H9 (cell line): ENCODE results near the gene ACACA. TPM values are rescaled to one million over a fixed set of nuclear protein-coding genes. Genes with fewer than 3 reads are reported as not detected.

ENCODE experiments used
- DNase-seq: peaks from one replicate; pipeline ENCODE4 v3.0.0-alpha.2; 2017
- H2AFZ ChIP-seq: one replicate; pipeline ENCODE4 v1.6.1; 2013; ENCODE audit warnings: mild to moderate bottlenecking, low read length, control low read depth, moderate library complexity
- H2AK5ac ChIP-seq: 2 replicates; pipeline ENCODE4 v1.6.1; 2013; ENCODE audit warnings: low read length, control low read depth, mixed read lengths; ENCODE audit not compliant: insufficient read length
- H2BK120ac ChIP-seq: one replicate; pipeline ENCODE4 v1.6.1; 2013; ENCODE audit warnings: low read depth, mild to moderate bottlenecking, low read length, control low read depth, inconsistent platforms; ENCODE audit not compliant: poor library complexity, severe bottlenecking
- H2BK12ac ChIP-seq: 2 replicates; pipeline ENCODE4 v1.6.1; 2013; ENCODE audit warnings: low read length, control low read depth, mixed read lengths, low read depth; ENCODE audit not compliant: insufficient read length
- H2BK15ac ChIP-seq: 2 replicates; pipeline ENCODE4 v1.6.1; 2013; ENCODE audit warnings: low read depth, low read length, control low read depth
- H2BK20ac ChIP-seq: one replicate; pipeline ENCODE4 v1.6.1; 2013; ENCODE audit warnings: low read depth, mild to moderate bottlenecking, low read length, control low read depth, inconsistent platforms; ENCODE audit not compliant: poor library complexity, severe bottlenecking
- H2BK5ac ChIP-seq: 2 replicates; pipeline ENCODE4 v1.6.1; 2013; ENCODE audit warnings: low read length, control low read depth, mixed read lengths; ENCODE audit not compliant: insufficient read length
- H3K14ac ChIP-seq: 2 replicates; pipeline ENCODE4 v1.6.1; 2013; ENCODE audit warnings: low read length, control low read depth; ENCODE audit not compliant: insufficient read depth
- H3K18ac ChIP-seq: 2 replicates; pipeline ENCODE4 v1.6.1; 2013; ENCODE audit warnings: low read depth, mild to moderate bottlenecking, mixed read lengths, low read length, control low read depth; ENCODE audit not compliant: insufficient read length
- H3K23ac ChIP-seq: 2 replicates; pipeline ENCODE4 v1.6.1; 2013; ENCODE audit warnings: low read length, control low read depth, mixed read lengths, low read depth; ENCODE audit not compliant: insufficient read length
- H3K23me2 ChIP-seq: 2 replicates; pipeline ENCODE4 v1.6.1; 2013; ENCODE audit warnings: low read depth, mild to moderate bottlenecking, mixed read lengths, low read length, control low read depth; ENCODE audit not compliant: insufficient read length, poor library complexity, severe bottlenecking
- H3K27ac ChIP-seq: 2 replicates; pipeline ENCODE4 v1.5.1; 2013; ENCODE audit warnings: low read length, control low read depth, mixed read lengths, low read depth; ENCODE audit not compliant: insufficient read length
- H3K27me3 ChIP-seq: 2 replicates; pipeline ENCODE4 v1.6.1; 2013; ENCODE audit warnings: low read length, control low read depth, inconsistent platforms; ENCODE audit not compliant: insufficient read depth
- H3K4ac ChIP-seq: 2 replicates; pipeline ENCODE4 v1.6.1; 2013; ENCODE audit warnings: low read depth, mild to moderate bottlenecking, control low read depth, inconsistent platforms, low read length, moderate library complexity
- H3K4me1 ChIP-seq: 2 replicates; pipeline ENCODE4 v1.6.1; 2013; ENCODE audit warnings: low read length, control low read depth, inconsistent platforms; ENCODE audit not compliant: insufficient read depth
- H3K4me2 ChIP-seq: 2 replicates; pipeline ENCODE4 v1.6.1; 2013; ENCODE audit warnings: low read length, control low read depth, mixed read lengths; ENCODE audit not compliant: insufficient read length, insufficient read depth
- H3K56ac ChIP-seq: 2 replicates; pipeline ENCODE4 v1.6.1; 2013; ENCODE audit warnings: low read depth, mild to moderate bottlenecking, mixed read lengths, low read length, control low read depth; ENCODE audit not compliant: insufficient read length
- H3K79me1 ChIP-seq: 2 replicates; pipeline ENCODE4 v1.6.1; 2013; ENCODE audit warnings: low read depth, mild to moderate bottlenecking, moderate library complexity, low read length, control low read depth, inconsistent platforms; ENCODE audit not compliant: insufficient read depth, poor library complexity, severe bottlenecking
- H3K79me2 ChIP-seq: 2 replicates; pipeline ENCODE4 v1.6.1; 2013; ENCODE audit warnings: low read length, control low read depth, inconsistent platforms; ENCODE audit not compliant: insufficient read depth
- H3K9ac ChIP-seq: 2 replicates; pipeline ENCODE4 v1.6.1; 2013; ENCODE audit warnings: low read length, control low read depth, mixed read lengths; ENCODE audit not compliant: insufficient read length; ENCODE audit errors: extremely low read depth
- H3K9me3 ChIP-seq: one replicate; pipeline ENCODE4 v1.6.1; 2013; ENCODE audit warnings: low read depth, low read length, inconsistent platforms; ENCODE audit not compliant: control insufficient read depth
- H3T11ph ChIP-seq: one replicate; pipeline ENCODE4 v1.6.1; 2013; ENCODE audit warnings: mild to moderate bottlenecking, low read length, control low read depth, inconsistent platforms
- H4K20me1 ChIP-seq: one replicate; pipeline ENCODE4 v1.6.1; 2013; ENCODE audit not compliant: control insufficient read depth, insufficient read length, insufficient read depth
- H4K5ac ChIP-seq: 2 replicates; pipeline ENCODE4 v1.6.1; 2013; ENCODE audit warnings: low read depth, mild to moderate bottlenecking, mixed read lengths, low read length, control low read depth; ENCODE audit not compliant: insufficient read length
- H4K8ac ChIP-seq: replicated peaks from 2 replicates; pipeline ENCODE4 v1.6.1; 2013; ENCODE audit warnings: low read length, control low read depth, mixed read lengths, low read depth; ENCODE audit not compliant: insufficient read length
- H4K91ac ChIP-seq: 2 replicates; pipeline ENCODE4 v1.6.1; 2013; ENCODE audit warnings: low read depth, mild to moderate bottlenecking, moderate library complexity, mixed read lengths, low read length, control low read depth; ENCODE audit not compliant: insufficient read length
- H3K27ac Mint-ChIP-seq, 3 experiments: 2 replicates in 2 of 3; 3 replicates in 1 of 3; pipeline ENCODE4 v1.8.0; 2020 to 2021; ENCODE audit warnings: mixed read lengths in 3 of 3, mild to moderate bottlenecking in 1 of 3, moderate library complexity in 1 of 3
- H3K27me3 Mint-ChIP-seq: 2 replicates; pipeline ENCODE4 v1.8.0; 2021; ENCODE audit warnings: low read depth, mild to moderate bottlenecking, moderate library complexity, mixed read lengths
- H3K36me3 Mint-ChIP-seq, 3 experiments: 2 replicates in 2 of 3; 3 replicates in 1 of 3; pipeline ENCODE4 v1.8.0; 2020 to 2021; ENCODE audit warnings: low read depth in 3 of 3, mixed read lengths in 3 of 3; ENCODE audit not compliant: insufficient read depth in 1 of 3
- H3K4me1 Mint-ChIP-seq, 2 experiments: 2 replicates each; pipeline ENCODE4 v1.8.0; 2020; ENCODE audit warnings: mixed read lengths in 2 of 2
- H3K4me3 Mint-ChIP-seq, 2 experiments: 2 replicates in 1 of 2; 3 replicates in 1 of 2; pipeline ENCODE4 v1.8.0; 2020 to 2021; ENCODE audit warnings: mild to moderate bottlenecking in 2 of 2, mixed read lengths in 2 of 2, moderate library complexity in 1 of 2
- H3K9me3 Mint-ChIP-seq, 2 experiments: 2 replicates in 1 of 2; 3 replicates in 1 of 2; pipeline ENCODE4 v1.8.0; 2020; ENCODE audit warnings: mild to moderate bottlenecking in 2 of 2, mixed read lengths in 2 of 2, moderate library complexity in 1 of 2
- WGBS: extraction: QIAGEN DNeasy Blood & Tissue Kit; methylation state at CpG from one replicate; pipeline ENCODE4 v1.1.7; 2013; ENCODE audit warnings: missing lambda C conversion rate, low lambda C conversion rate, mixed read lengths; ENCODE audit not compliant: insufficient read length; ENCODE audit errors: extremely low coverage; 5-methylcytosine and 5-hydroxymethylcytosine counted together
- total RNA-seq: library from RNA; stranded (reverse); gene quantifications from 2 replicates; pipeline ENCODE4 v1.2.1, GENCODE V29; 2021
- TF ChIP-seq, protein P1 (sequence below): fragments of 200-600 bp; sonication (generic); conservative IDR thresholded peaks from 3 replicates; pipeline ENCODE4 v1.8.0; 2021; ENCODE audit warnings: antibody characterized with exemption, mild to moderate bottlenecking

The ACACA gene
- total RNA-seq, 1 experiment from 2014 or later, result 135 TPM

DNA sequence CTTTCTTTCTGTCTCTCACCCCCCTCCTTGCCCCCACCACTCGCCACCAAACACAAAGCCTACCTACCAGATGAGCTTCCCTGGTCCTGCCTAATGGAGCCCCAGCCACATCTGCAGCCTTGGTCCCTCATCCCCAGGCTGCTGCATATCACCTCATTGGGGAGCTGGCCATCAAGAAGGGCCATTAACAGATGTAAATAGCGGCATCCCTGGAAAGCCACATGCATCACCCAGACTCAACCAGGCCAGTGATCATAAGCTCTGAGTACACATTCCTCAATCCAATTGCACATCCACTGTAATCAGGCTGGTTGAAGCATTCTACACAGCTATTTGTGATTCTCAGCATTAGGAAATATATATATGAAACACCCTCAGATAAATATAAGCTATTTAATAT is 242.6 kb downstream of the ACACA start:
- H3K4me1 Mint-ChIP-seq, result peaks cover 34 to 36% of the 10 kb centered on the region in 2 experiments
- no peaks in the 10 kb centered on the region for H3K27me3 Mint-ChIP-seq
- H3K9me3 Mint-ChIP-seq, result no peaks in the 10 kb centered on the region
- Histone ChIP-seq H3K4me1 (peaks cover 2% of the 10 kb centered on the region), H3K14ac (no peak overlapping the region), H3K79me1 (no peaks in the 10 kb centered on the region), H3K56ac (no peak overlapping the region), H2BK5ac (no peak overlapping the region), H3K27ac (no peak overlapping the region), H3K18ac (no peak overlapping the region), H4K20me1 (no peaks in the 10 kb centered on the region), H2AK5ac (no peak overlapping the region), H3K79me2 (no peaks in the 10 kb centered on the region), H3K23me2 (no peaks in the 10 kb centered on the region), H2BK20ac (no peak overlapping the region), H2AFZ (no peak overlapping the region), H3K27me3 (no peaks in the 10 kb centered on the region), H4K8ac (no peak overlapping the region), H3K4ac (no peak overlapping the region), H2BK15ac (no peak overlapping the region), H3T11ph (no peak overlapping the region), H3K4me2 (no peak overlapping the region), H4K5ac (no peak overlapping the region), H3K23ac (no peak overlapping the region), H2BK12ac (no peak overlapping the region), H2BK120ac (no peak overlapping the region), H4K91ac (no peak overlapping the region), H3K9me3 (no peaks in the 10 kb centered on the region), H3K9ac (no peak overlapping the region)
- peaks cover 17 to 36% (median 26%) of the 10 kb centered on the region in 3 experiments for H3K36me3 Mint-ChIP-seq
- TF ChIP-seq, protein P1, sequence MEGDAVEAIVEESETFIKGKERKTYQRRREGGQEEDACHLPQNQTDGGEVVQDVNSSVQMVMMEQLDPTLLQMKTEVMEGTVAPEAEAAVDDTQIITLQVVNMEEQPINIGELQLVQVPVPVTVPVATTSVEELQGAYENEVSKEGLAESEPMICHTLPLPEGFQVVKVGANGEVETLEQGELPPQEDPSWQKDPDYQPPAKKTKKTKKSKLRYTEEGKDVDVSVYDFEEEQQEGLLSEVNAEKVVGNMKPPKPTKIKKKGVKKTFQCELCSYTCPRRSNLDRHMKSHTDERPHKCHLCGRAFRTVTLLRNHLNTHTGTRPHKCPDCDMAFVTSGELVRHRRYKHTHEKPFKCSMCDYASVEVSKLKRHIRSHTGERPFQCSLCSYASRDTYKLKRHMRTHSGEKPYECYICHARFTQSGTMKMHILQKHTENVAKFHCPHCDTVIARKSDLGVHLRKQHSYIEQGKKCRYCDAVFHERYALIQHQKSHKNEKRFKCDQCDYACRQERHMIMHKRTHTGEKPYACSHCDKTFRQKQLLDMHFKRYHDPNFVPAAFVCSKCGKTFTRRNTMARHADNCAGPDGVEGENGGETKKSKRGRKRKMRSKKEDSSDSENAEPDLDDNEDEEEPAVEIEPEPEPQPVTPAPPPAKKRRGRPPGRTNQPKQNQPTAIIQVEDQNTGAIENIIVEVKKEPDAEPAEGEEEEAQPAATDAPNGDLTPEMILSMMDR, result no peak
- WGBS, result no CpG with 5 or more reads among the region's 2 CpGs
- no peak overlapping the region for H3K27ac Mint-ChIP-seq
- no peak for DNase-seq
- no peak overlapping the region for H3K4me3 Mint-ChIP-seq
